Keratinocyte (primary cell): ENCODE data around the gene SETBP1. TPM values are rescaled to one million over a fixed set of nuclear protein-coding genes. Genes with fewer than 3 reads are reported as not detected.

Source experiments
- DNase-seq: peaks from one replicate; pipeline ENCODE4 v3.0.0-alpha.2; 2011; ENCODE audit warnings: low read depth, missing footprints, low spot score
- FAIRE-seq: peaks from 2 replicates; lab custom pipeline; 2011; peaks lifted over from hg19 to GRCh38; lab: Jason Lieb, UNC
- H2AFZ ChIP-seq: 2 replicates; pipeline ENCODE4 v1.6.0; 2012; ENCODE audit warnings: low read length, control low read depth, inconsistent platforms; ENCODE audit not compliant: control insufficient read depth
- H3K27ac ChIP-seq: 2 replicates; pipeline ENCODE4 v1.5.1; 2011; ENCODE audit warnings: low read length; ENCODE audit not compliant: control insufficient read depth, insufficient read depth
- H3K27me3 ChIP-seq: 3 replicates; pipeline ENCODE4 v1.6.0; 2011; ENCODE audit warnings: low read length; ENCODE audit not compliant: control insufficient read depth, insufficient read depth; ENCODE audit errors: extremely low read depth
- H3K36me3 ChIP-seq, 2 experiments: 2 replicates in 1 of 2; 3 replicates in 1 of 2; pipeline ENCODE4 v1.5.1; 2011; ENCODE audit warnings: low read length in 2 of 2, mild to moderate bottlenecking in 1 of 2; ENCODE audit not compliant: control insufficient read depth in 2 of 2, insufficient read depth in 2 of 2; ENCODE audit errors: extremely low read depth in 1 of 2
- H3K4me1 ChIP-seq: 3 replicates; pipeline ENCODE4 v1.5.1; 2011; ENCODE audit warnings: low read length; ENCODE audit not compliant: control insufficient read depth, insufficient read depth; ENCODE audit errors: extremely low read depth
- H3K4me2 ChIP-seq: 3 replicates; pipeline ENCODE4 v1.6.0; 2011; ENCODE audit warnings: low read depth, low read length; ENCODE audit not compliant: control insufficient read depth, insufficient read depth; ENCODE audit errors: extremely low read depth
- H3K4me3 ChIP-seq, 3 experiments: fragments of 200-600 bp in 1 of 3; sonication (generic) in 1 of 3; 2 replicates in 2 of 3; 3 replicates in 1 of 3; pipeline ENCODE4 v1.5.1; 2011 to 2016; ENCODE audit warnings: low read length in 3 of 3, mild to moderate bottlenecking in 3 of 3, control low read depth in 2 of 3, inconsistent platforms in 1 of 3, low read depth in 1 of 3, mixed read lengths in 1 of 3, mixed run types in 1 of 3, moderate library complexity in 1 of 3; ENCODE audit not compliant: control insufficient read depth in 2 of 3, insufficient read depth in 2 of 3; ENCODE audit errors: extremely low read depth in 1 of 3
- H3K79me2 ChIP-seq: 2 replicates; pipeline ENCODE4 v1.6.0; 2012; ENCODE audit warnings: low read length; ENCODE audit not compliant: control insufficient read depth, insufficient read depth
- H3K9ac ChIP-seq: 3 replicates; pipeline ENCODE4 v1.6.0; 2011; ENCODE audit warnings: low read length; ENCODE audit not compliant: control insufficient read depth, insufficient read depth; ENCODE audit errors: extremely low read depth
- H3K9me1 ChIP-seq: 3 replicates; pipeline ENCODE4 v1.6.0; 2011; ENCODE audit warnings: low read length; ENCODE audit not compliant: control insufficient read depth, insufficient read depth; ENCODE audit errors: extremely low read depth
- H3K9me3 ChIP-seq: 2 replicates; pipeline ENCODE4 v1.5.1; 2012; ENCODE audit warnings: low read depth, low read length; ENCODE audit not compliant: control insufficient read depth
- H4K20me1 ChIP-seq: 3 replicates; pipeline ENCODE4 v1.6.0; 2011; ENCODE audit warnings: low read length; ENCODE audit not compliant: control insufficient read depth, insufficient read depth; ENCODE audit errors: extremely low read depth
- CTCF ChIP-seq, 3 experiments: IDR thresholded peaks in 1 of 3; conservative IDR thresholded peaks in 1 of 3; optimal IDR thresholded peaks in 1 of 3; 2 replicates in 2 of 3; 3 replicates in 1 of 3; pipeline versions ENCODE3 to v1.5.1; 2011; ENCODE audit warnings: low read length in 3 of 3, mild to moderate bottlenecking in 3 of 3, moderate library complexity in 2 of 3, control low read depth in 1 of 3, inconsistent platforms in 1 of 3; ENCODE audit not compliant: insufficient read depth in 2 of 3; ENCODE audit errors: extremely low read depth in 1 of 3
- EZH2 ChIP-seq: IDR thresholded peaks from one replicate; pipeline ENCODE4 v1.6.1; 2012; ENCODE audit warnings: inconsistent platforms, mild to moderate bottlenecking, low read length, moderate library complexity
- dilution Hi-C: fragments of 300-500 bp; cut with MboI; formaldehyde crosslinking; loops from one replicate; pipeline ENCODE4 v1.7.0; 2020; ENCODE audit warnings: low sequenced_read_pairs; ENCODE audit not compliant: extremely low pct_ligation_motif_present
- polyA plus RNA-seq, 5 experiments: library from polyadenylated mRNA; depleted of rRNA in 3 of 5; stranded (reverse) in 3 of 5; stranded (forward) in 1 of 5; unstranded in 1 of 5; fragments of >200 nt; gene quantifications; 1 replicate in 1 of 5; 2 replicates in 3 of 5; 3 replicates in 1 of 5; pipeline versions ENCODE4 v1.2.1 to v1.2.3, GENCODE V29; 2011 to 2012; ENCODE audit warnings: missing spikeins in 2 of 5, low read depth in 1 of 5, low replicate concordance in 1 of 5

The SETBP1 gene
- polyA plus RNA-seq, 1 donor (not counting 4 experiments of a cell fraction or from before 2014, with no cell fraction given): 3.3 TPM

GRCh38 chr18:45073556-45073955 is 392.9 kb downstream of the SETBP1 start:
- Histone ChIP-seq H3K9me1 (no peaks in the 10 kb centered on the region), H3K36me3 (no peaks in the 10 kb centered on the region), H3K27ac (no peak overlapping the region), H3K27me3 (no peaks in the 10 kb centered on the region), H2AFZ (no peak overlapping the region), H3K9ac (no peak overlapping the region), H3K4me3 (no peak overlapping the region), H3K4me1 (no peaks in the 10 kb centered on the region), H3K4me2 (no peak overlapping the region), H4K20me1 (no peaks in the 10 kb centered on the region), H3K79me2 (no peaks in the 10 kb centered on the region), H3K9me3 (no peaks in the 10 kb centered on the region)
- TF ChIP-seq CTCF (optimal IDR thresholded peaks at IDR 0.05 in 1 of 3, IDR thresholded peaks at IDR 0.05 in 1 of 3, conservative IDR thresholded peaks at IDR 0.05 in 1 of 3; ENCODE audit: extremely low read depth in 1 of 3, insufficient read depth in 2 of 3, low read length in 3 of 3) (no peak), EZH2 (no peak)
- dilution Hi-C loops: no loop called here
- DNase-seq (no peak), FAIRE-seq (no peak)

GRCh38 chr18:45081566-45082181 is 401.0 kb downstream of the SETBP1 start:
- H3K36me3 ChIP-seq: no peaks in the 10 kb centered on the region
- H3K27me3 ChIP-seq: no peaks in the 10 kb centered on the region
- H3K9ac ChIP-seq: no peak overlapping the region
- dilution Hi-C loops: no loop called here
- no peaks in the 10 kb centered on the region for H3K9me3 ChIP-seq
- H3K79me2 ChIP-seq: no peaks in the 10 kb centered on the region
- no peak overlapping the region for H3K4me2 ChIP-seq
- H3K4me3 ChIP-seq: no peak overlapping the region
- H4K20me1 ChIP-seq: no peaks in the 10 kb centered on the region
- TF ChIP-seq CTCF (optimal IDR thresholded peaks at IDR 0.05 in 1 of 3, IDR thresholded peaks at IDR 0.05 in 1 of 3, conservative IDR thresholded peaks at IDR 0.05 in 1 of 3; ENCODE audit: extremely low read depth in 1 of 3, insufficient read depth in 2 of 3, low read length in 3 of 3) (no peak), EZH2 (no peak)
- H3K9me1 ChIP-seq: no peaks in the 10 kb centered on the region
- no peak overlapping the region for H3K27ac ChIP-seq
- DNase-seq (no peak), FAIRE-seq (no peak)
- peaks cover 9% of the 10 kb centered on the region for H3K4me1 ChIP-seq
- H2AFZ ChIP-seq: no peak overlapping the region
